ENCODE measurements around the gene FUT1.

FUT1 gene

DNA sequence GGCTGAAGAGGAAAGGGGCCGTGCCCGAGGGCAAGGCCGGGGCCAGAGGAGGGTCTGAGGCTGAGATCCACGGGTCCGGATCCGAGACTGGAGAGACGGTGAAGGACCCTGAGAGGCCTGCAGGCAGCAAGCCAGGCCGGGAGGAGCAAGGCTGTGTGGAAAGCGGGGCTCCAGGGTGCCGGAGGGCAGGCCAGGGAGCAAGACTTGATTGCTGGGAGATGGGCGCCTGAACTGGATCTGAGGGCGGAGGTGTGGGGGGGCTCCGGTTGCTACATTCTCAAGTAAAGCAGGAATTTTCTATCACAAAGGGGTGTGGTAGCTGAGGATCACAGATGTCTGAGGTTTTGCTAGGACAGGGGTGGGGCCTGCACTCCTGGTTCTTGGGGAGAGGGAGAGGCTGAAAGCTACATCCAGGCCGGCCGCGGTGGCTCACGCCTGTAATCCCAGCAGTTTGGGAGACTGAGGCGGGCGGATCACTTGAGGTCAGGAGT is 36.7 kb downstream of the FUT1 start:
- no peak for DNase-seq

DNA sequence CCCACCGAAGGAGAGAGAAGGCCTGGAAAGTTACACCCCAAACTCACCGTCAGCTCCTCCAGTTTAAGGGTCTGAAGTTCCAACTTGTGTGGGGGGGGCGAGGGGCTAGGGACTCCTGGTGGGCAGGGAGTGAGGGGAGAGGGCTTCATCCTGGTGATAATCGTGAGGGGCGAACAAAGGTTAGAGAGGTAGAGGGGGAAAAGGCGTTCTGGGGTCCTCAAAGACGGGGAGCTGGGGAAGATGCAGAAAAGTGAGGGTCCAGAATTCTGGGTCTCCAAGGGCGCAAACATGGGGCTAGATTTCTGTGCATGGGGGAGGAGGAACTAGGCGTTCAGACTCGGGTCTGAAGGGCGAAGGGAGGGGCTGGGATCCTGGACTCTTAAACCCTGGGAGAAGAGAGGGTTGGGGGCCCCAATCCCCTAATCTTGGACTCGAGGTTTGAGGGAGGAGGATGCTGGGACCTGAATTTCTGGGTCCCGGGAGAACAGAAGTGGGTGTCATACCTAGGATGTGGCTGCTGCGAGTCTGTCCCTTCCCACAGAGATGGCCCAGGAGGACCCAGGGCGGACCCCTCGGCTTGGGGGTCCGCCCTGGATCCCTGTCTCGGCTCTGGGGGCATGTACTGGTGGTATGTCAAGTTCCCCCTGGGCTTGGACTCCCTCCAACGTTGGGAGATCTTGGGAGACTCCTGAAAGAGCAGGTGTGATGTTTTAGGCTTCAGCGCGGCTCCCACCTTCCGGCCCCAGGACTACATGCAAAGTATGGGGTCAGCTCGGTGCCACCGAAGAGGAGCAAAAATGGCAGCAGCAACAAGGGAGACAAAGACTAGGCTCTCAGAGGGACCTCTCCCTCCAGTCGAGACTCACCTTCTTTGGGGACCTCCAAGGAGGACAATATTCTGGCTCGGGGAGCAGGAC is 37.4 kb downstream of the FUT1 start:
- no peak for DNase-seq

DNA sequence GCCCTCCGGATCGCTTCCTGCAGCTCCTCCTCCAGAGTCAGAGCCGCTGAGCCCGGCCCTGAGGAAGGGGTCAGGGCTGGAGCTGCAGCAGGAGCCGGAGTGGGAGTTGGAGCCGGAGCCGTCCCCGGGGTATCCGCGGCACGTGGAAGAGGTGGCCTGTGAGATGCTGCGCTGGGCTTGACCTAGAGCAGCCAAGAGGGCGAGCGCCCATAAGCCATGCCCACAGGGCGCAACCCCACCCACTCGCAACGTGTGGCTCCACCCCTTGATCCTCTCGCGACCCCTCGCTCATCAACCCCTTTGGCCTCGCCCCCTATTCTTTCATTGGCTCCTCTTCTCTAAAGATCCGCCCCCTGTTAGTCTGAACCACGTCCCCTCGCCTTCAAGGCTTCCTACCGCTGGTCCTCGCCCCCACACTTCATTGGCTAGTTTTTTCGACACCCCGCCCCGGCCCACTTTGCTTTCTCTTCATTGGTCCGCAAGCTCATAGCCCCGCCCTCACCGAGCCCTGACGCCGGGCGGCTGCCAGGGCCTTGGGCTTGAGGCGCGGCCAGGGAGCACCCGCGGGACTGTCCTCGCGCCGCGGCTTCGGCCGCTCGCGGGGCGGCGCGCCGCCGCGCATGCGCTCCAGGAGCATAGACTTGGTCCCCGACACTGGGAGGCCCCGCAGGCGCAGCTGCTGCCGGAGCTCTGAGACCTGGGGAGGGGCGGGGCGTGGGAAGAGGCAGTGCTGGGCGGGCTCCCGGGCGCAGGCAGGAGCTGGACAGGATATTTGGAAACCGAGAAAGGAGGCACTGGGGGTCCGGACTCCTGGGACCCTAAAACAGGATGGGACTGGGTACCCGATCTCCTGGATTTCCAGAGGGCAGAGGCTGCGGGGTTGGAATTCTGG is 38.3 kb downstream of the FUT1 start:
- peak; percentile 99 for DNase-seq

DNA sequence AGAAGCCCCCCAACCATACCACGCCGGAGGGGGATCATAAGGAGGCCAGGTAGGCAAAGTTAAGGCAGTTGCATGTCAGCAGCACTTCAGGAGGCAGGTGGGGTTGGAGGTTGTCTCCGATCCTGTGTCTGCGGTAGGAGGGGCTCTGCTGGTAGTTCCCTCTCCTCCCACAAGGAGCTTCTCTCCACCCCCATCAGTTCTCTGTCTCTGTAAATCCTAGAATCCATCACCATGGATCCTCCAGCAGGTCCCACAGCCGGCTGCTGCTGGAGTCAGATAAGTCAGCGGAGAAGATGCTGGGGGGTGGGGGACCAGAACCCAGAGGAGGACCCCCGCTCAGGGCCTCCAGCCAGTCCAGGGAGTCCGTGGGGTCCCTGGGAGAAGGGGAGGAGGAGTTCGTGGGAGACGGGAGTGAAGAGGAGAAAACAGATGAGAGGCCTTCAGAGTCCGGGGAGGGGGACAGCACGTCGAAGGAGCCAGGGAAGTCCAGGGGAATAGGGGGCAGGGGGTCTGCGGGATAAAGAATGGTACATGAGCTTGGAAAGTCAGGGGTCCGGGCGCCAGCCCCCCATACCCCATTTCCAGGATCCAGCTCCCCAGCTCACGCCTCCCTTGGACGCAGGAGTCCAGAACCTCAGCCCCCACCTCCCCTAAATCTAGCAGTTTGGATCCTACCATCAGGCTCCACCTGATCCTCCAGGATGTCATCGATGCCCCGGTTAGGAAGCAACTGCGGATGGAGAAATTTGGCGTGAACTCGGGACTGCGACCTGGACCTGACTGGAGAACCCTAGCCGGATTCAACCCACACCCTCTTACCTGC is 39.2 kb downstream of the FUT1 start:
- DNase-seq: peak; percentile 43

DNA sequence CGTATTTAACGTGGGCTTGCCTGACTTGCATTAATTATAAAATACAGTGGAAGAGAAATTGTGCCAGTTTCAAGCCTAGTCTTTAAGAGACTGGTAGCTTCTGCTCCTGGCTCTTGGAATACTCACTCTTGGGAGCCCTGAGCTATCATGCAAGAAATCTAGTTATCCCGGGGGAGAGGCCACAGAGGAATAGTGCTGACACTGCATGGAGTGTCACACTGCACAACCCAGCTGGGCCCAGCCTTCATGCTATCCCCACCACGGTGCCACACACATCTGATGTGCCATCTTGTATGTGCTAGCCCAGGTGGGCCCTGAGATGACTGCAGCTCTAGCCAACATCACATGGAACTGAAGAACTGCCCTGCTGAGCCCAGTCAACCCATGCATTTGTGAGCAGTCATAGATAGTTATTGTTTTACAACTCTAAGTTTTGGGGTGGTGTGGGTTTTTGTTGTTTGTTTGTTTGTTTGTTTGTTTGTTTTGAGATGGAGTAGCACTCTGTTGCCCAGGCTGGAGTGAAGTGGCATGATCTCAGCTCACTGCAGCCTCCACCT is 41.3 kb downstream of the FUT1 start:
- DNase-seq: peak; percentile 14

DNA sequence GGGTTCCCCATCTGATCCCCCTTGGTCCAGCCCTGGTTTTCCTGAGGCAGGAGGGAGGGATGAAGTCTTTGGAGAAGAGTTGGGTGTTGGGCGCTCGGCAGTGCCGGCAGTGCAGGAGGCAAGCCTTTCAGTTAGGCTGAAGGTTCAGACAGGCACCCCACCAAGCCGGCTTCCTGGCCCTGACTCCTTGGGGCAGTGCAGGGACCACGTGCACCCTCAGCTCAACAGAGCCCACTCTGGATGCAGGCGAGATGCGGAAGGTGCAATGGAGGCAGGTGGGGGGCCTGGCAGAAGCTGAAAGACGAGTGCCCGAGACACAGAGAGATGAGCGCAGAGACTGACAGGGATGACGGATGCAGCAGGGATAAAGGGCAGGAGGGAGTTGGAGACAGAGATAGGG is 44.0 kb downstream of the FUT1 start:
- no peak for DNase-seq

DNA sequence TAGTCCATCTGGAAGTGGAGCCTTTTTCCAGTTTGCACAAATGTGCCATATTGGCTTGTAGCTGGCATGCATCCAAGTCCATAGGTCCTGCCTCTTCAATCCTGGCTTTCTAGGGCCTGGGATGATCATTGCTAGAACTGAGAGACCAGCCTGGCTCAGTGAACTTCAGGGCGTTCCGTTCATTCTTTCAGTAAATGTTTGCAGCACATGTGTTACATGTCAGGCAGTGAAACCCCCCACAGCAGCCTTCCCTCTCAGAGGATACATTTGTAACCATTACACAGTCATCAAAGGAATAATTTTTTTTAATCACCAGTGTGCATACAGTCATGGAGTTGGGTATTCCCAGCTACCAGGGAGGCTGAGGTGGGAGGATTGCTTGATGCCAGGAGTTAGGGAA is 47.0 kb downstream of the FUT1 start:
- DNase-seq: no peak

DNA sequence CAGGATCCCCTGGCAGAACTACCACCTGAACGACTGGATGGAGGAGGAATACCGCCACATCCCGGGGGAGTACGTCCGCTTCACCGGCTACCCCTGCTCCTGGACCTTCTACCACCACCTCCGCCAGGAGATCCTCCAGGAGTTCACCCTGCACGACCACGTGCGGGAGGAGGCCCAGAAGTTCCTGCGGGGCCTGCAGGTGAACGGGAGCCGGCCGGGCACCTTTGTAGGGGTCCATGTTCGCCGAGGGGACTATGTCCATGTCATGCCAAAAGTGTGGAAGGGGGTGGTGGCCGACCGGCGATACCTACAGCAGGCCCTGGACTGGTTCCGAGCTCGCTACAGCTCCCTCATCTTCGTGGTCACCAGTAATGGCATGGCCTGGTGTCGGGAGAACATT is 49.1 kb downstream of the FUT1 start:
- DNase-seq: no peak

DNA sequence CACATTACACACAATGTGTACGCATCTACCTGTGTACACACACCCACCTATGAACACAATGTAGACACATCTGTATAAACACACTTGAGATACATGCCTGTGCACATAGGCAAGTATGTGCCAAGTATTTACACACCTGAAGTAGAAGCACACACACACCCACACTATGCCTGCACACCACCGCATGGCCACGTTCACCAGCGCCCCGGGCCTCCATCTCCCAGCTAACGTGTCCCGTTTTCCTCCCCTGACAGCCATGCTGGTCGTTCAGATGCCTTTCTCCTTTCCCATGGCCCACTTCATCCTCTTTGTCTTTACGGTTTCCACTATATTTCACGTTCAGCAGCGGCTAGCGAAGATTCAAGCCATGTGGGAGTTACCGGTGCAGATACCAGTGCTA is 49.7 kb downstream of the FUT1 start:
- DNase-seq: no peak

DNA sequence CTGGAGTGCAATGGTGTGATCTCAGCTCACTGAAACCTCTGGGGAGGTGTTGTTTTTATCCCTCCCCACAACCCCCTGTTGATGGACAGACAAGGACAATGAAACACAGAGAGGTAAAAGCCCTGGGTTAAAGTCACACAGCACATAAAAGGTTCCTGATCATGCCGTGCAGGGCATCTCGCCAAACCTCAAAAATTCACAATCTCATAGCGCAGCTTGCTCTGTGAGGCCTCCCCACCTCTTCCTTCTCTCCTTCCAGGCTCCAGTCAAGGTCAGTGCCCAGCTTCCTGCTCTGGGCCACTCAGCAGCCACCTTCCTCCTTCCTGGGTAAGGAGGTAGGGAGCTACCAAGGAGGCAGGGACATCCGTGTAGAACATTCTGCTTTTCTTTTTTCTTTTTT is 54.4 kb downstream of the FUT1 start:
- DNase-seq: no peak

Data from NCI-H2171 treated with DMSO at 0.1 percent for 48 hours (cell line).